ENCODE measurements around the gene LPCAT2.
"Not testable (repeated sequence)": the region's sequence is repeated elsewhere in the genome, so short reads cannot be mapped to it uniquely, and the experiment has no call there.

The LPCAT2 gene

DNA sequence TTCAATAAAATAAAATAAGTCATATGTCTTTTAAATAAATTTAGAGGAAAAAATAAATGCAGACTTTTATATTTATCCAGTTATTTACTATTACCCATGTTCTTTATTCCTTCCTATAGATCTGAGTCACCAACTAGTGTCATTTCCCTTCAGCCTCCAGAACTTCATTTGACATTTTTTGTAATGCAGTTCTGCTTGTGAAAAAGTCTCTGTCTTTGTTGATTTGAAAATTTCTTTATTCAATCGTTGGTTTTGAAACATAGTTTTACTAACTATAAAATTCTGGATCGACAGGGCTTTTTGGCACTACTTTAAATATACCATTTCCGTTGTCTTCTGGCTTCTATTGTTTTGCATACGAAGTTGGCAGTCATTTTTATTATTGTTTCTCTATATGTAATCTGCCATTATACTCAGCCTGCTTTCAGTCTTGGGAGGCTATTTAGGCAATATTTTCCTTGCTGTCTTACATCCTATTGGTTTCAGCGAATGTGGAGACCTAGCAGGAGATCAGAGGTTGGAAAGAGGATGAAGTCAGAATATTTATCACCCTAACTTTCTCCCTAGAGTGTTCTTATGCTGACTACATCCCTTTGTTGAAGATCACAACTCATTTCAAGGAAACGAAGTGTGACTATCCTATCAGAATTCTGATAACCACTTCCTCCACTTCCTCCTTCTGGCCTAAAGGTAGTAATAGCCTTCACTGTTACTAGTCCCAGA lies 104.9 kb downstream of the LPCAT2 start:
- H3K4me3 ChIP-seq (replicated peaks in 1 of 2; ENCODE audit: low read depth in 2 of 2, low read length in 2 of 2): no peak overlapping the region
- TF ChIP-seq, protein P1, sequence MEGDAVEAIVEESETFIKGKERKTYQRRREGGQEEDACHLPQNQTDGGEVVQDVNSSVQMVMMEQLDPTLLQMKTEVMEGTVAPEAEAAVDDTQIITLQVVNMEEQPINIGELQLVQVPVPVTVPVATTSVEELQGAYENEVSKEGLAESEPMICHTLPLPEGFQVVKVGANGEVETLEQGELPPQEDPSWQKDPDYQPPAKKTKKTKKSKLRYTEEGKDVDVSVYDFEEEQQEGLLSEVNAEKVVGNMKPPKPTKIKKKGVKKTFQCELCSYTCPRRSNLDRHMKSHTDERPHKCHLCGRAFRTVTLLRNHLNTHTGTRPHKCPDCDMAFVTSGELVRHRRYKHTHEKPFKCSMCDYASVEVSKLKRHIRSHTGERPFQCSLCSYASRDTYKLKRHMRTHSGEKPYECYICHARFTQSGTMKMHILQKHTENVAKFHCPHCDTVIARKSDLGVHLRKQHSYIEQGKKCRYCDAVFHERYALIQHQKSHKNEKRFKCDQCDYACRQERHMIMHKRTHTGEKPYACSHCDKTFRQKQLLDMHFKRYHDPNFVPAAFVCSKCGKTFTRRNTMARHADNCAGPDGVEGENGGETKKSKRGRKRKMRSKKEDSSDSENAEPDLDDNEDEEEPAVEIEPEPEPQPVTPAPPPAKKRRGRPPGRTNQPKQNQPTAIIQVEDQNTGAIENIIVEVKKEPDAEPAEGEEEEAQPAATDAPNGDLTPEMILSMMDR (IDR thresholded peaks at IDR 0.05; ENCODE audit: low read depth, low read length): no peak
- DNase-seq (ENCODE audit: low read depth in 2 of 2): peak; percentile 5 to 16

DNA sequence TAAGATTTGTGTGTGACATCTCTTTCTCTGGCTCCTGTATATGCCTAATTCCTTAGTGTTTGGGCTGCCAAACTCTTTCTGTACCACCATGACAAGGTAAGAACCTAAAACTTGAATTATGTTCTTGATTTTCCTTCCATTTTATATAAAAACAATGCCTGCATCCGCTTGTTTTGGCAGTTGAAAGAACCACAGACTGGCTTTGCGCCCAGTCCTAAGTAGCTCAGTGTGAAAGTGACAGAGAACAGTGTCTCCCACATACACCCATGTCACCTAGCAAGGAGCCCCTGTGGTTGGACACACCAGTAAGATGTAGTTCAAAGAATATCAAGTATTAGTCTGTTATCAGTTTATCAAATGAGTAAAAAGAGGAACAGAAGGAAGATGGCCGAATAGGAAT lies 106.2 kb downstream of the LPCAT2 start:
- H3K4me3 ChIP-seq (replicated peaks in 1 of 2; ENCODE audit: low read depth in 2 of 2, low read length in 2 of 2): no peak overlapping the region
- TF ChIP-seq, protein P1 (IDR thresholded peaks at IDR 0.05; ENCODE audit: low read depth, low read length): no peak
- DNase-seq (ENCODE audit: low read depth in 2 of 2): no peak

DNA sequence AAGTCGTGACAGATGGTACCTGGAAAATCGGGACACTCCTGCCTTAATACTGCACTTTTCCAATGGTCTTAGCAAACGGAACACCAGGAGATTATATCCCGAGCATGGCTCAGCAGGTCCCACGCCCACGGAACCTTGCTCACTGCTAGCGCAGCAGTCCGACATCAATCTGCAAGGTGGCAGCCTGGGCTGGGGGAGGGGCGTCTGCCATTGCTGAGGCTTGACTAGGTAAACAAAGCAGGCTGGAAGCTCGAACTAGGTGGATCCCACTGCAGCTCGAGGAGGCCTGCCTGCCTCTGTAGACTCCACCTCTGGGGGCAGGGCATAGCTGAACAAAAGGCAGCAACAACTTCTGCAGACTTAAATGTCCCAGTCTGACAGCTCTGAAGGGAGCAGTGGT lies 106.8 kb downstream of the LPCAT2 start:
- not testable (repeated sequence) for DNase-seq (ENCODE audit: low read depth in 2 of 2); H3K4me3 ChIP-seq (replicated peaks in 1 of 2; ENCODE audit: low read depth in 2 of 2, low read length in 2 of 2)

- DNase-seq (ENCODE audit: low read depth in 2 of 2): no peak
- H3K4me3 ChIP-seq (replicated peaks in 1 of 2; ENCODE audit: low read depth in 2 of 2, low read length in 2 of 2): no peak overlapping the region
- TF ChIP-seq, protein P1 (IDR thresholded peaks at IDR 0.05; ENCODE audit: low read depth, low read length): no peak
Measured at GRCh38 chr16:55621771-55622170, 112.9 kb downstream of the LPCAT2 start.

DNA sequence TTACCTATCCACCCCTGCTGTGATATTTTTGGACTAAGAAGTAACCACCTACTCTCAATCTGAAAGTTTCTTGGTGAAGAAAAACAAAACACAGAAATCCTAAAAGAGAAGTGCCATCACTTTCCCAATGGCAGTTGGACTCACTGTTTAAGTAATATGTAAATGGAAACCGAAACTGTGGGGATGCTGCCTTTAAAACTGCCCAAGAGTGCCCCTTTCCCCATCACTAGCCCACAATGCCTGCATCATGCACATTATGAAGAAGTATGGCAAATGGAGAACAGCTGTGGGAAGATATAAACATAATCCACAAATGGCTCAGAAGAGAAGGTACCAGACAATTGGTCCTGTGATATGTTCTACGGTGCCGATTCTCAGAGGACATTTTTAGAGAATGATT lies 113.4 kb downstream of the LPCAT2 start:
- TF ChIP-seq, protein P1 (IDR thresholded peaks at IDR 0.05; ENCODE audit: low read depth, low read length): no peak
- DNase-seq (ENCODE audit: low read depth in 2 of 2): no peak
- H3K4me3 ChIP-seq (replicated peaks in 1 of 2; ENCODE audit: low read depth in 2 of 2, low read length in 2 of 2): no peak overlapping the region

GRCh38 chr16:55622930-55623561 lies 114.2 kb downstream of the LPCAT2 start:
- peak in 1 of 2 donors; percentile 5 for DNase-seq (ENCODE audit: low read depth in 2 of 2)
- TF ChIP-seq, protein P1 (IDR thresholded peaks at IDR 0.05; ENCODE audit: low read depth, low read length): no peak
- H3K4me3 ChIP-seq (replicated peaks in 1 of 2; ENCODE audit: low read depth in 2 of 2, low read length in 2 of 2): no peak overlapping the region

DNA sequence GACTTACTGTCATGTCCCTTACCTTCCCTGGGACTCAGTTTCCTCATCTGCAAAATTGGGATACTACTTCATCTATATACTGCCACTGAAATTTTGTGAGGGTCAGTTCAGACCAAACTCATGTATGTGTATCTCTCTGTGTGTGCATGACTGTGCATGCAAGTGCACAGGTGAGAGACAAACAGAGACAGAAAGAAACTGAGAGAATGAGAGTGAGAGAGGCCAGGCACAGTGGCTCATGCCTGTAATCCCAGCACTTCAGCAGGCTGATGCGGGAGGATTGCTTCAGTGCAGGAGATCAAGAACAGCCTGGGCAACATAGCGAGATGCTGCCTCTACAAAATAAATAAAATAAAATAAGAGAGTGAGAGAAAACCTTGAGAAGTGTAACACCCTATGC lies 114.8 kb downstream of the LPCAT2 start:
- TF ChIP-seq, protein P1 (IDR thresholded peaks at IDR 0.05; ENCODE audit: low read depth, low read length): no peak
- no peak overlapping the region for H3K4me3 ChIP-seq (replicated peaks in 1 of 2; ENCODE audit: low read depth in 2 of 2, low read length in 2 of 2)
- DNase-seq (ENCODE audit: low read depth in 2 of 2): no peak

All from cardiac fibroblast (primary cell).